Amniotic epithelial cell (primary cell): ENCODE data around the gene TXNRD2.
"Not testable (repeated sequence)": the region's sequence is repeated elsewhere in the genome, so short reads cannot be mapped to it uniquely, and the experiment has no call there.

Source experiments
- DNase-seq: peaks from one replicate; pipeline ENCODE4 v3.0.0-alpha.2; 2010; ENCODE audit warnings: low read depth

Gene TXNRD2

DNA sequence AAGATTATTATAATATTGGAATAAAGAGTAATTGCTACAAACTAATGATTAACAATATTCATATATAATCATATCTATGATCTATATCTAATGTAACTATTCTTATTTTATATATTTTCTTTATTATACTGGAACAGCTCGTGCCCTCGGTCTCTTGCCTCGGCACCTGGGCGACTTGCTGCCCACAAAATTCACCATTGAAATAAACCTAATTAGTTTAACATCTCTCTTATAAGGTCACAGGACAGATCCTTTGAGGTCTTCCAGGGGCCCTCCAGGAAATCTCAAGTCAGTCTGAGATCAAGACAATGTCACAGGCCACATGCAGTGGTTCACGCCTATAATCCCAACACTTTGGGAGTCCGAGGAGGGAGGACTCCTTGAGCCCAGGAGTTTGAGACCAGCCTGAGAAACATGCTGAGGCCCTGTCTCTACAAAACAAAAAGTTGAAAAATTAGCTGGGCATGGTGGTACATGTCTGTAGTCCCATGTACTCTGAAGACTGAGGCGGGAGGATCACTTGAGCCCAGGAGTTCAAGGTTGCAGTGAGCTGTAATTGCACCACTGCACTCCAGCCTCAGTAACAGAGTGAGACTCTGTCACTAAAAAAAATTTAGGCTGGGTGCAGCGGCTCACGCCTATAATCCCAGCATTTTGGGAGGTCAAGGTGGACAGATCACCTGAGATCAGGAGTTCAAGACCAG lies 6.6 kb upstream of the TXNRD2 start:
- DNase-seq, result no peak

DNA sequence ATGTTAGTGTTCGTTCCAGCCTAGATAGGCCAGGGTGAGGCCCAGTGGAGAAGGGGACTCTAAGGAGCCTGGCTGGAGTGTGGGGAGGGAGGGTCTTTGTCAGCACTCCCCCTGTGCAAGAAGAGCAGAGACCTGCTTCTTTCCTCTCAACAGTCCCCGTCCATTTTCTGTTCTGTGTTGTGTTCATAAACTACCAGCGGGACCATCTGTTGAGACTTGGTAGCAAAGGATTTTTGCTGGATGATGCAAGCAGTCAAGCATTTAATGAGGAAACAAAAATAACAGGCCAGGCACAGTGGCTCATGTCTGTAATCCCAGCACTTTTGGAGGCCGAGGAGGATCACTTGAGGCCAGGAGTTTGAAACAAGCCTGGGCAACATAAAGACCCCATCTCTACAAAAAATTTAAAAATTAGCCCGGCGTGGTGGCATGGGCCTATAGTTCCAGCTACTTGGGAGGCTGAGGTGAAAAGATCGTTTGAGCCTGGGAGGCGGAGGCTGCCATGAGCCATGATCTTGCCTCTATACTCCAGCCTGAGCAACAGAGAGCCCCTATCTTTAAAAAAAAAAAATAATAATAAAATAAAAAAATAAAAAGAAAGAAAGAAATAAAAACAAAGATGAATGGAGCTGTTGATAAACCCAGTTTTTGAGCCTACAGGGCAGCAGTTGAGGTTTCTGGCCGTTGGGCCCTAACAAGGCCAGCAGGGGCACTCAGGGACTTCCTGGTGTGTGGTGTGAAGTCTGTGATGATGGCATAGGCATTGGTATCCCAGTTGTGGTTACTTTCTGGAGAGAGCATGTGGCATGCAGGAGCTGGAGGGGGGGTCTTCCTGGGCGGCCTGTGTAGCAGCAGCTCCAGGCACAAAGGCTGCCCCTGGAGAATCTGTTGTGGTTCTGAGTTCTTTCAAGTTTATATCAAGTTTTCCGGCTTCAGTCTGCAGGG lies 1.7 kb upstream of the TXNRD2 start:
- peak; percentile 90 for DNase-seq

DNA sequence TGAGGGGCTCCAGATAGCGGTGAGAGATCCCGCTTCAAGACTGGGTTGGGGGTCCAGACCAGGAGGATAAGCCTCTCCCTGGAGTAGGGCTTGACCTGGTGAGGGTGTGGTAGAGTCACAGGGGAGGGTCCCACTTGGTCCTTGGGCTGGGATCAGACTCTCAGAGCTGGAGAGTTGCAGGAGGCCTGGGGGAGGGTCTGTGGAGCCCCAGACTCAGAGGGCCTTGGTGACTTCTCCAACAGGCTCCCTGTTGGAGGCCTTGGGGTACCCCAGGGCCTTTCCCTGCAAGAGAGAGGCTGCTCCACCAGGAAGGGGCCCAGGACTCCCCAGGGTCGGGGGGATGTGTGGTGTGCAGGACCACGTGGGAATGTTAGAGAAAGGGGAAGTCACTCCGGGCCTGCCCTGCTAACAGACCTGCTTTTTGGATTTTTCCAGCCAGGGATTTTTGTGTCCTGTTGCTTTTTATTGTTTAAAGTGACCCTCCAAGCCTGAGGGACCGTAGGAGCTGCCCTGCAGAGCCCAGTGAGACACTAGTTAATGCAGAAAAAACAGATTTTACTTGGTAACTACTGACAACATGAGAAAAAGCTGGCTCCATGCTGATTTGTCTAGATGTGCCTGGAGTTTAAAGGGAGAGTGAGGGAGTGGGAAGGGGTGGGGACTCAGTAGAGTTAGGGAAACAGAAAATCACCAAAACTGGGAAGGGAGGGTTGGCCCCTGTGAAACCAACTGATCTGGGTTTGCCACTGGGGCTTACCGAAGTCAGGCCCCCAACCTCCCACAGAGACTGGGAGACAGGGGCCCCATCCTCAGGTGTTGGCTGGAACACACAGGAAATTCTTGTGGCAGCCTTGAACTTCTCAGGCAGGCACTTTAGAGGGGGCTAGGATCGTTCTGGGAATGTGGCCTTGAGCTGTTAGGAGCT lies 801 bp upstream of the TXNRD2 start:
- peak; percentile 70 for DNase-seq

DNA sequence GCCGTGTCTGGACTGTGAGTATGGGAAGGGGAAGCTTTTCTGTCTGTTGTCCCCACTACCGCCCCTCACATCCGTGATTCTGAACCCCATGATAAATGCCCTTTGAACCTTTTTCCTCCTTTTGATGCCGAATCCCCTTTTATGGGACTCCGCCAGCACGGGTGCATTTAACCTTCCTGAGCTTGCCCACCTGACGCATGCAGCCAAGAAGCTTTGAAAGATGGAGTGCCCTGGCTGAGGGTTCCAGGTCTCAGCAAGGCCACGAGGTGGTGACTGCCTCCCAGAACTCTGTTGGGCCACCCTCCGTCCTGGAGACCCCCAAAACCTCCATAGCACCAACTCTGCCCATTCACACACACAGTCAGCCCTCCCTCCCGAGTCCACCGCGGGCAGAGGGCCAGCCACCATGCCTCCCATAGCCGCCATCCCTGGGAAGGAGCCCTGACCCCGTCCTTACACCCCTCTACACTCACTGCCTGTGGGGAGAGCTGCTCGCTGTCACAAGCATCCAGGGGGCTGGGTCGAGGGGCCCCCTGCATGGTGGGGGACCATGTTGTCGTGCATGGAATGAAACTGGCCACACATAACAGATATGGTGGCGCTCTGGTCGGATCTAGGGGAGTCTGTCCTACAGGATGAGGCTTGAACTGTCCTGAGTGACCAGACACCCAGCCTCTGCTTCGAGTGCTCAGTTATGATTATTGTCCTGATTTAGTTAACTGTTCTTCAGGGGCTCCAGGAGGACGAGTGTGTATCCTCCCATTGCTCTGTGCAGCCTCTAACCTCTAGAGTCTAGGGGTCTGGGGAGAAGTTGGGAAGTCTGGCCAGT lies 868 bp downstream of the TXNRD2 start:
- no peak for DNase-seq

DNA sequence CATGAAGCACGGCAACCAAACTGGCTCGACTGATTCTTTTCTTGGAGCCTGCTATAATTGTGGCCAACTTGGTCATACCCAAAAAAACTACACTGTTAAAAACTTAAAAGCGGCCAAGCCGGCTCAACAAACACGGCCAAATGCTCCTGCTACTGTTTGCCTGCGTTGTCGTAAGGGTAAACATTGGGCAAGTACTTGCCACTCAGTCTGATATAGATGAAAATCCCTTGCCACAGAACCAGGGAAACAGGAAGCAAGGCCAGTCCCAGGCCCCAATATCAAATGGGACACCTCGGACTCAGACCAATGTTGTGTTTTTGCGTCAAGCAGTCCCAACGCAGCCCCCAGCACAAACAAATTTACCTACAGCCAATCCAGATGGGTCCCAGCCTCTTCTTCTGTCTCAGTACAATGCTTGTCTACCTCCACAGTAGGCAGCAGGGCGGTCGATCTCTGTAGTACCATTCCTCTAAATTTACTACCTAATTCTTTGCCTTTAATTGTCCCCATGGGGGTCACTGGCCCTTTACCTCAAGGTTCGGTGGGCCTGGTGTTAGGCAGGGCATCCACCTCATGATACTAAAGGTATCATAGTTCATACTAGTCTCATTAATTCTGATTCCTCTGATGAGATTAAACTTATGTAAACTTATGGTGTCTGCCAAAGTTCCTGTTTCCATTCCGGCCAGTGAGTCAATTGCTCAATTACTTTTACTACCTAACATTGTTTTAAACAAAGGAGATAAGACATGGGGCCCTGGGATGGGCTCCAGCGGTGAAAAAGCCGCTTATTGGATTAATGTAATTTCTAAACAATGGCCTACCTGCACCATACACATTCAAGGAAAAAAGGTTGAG lies 3.8 kb downstream of the TXNRD2 start:
- DNase-seq, result peak; percentile 50

DNA sequence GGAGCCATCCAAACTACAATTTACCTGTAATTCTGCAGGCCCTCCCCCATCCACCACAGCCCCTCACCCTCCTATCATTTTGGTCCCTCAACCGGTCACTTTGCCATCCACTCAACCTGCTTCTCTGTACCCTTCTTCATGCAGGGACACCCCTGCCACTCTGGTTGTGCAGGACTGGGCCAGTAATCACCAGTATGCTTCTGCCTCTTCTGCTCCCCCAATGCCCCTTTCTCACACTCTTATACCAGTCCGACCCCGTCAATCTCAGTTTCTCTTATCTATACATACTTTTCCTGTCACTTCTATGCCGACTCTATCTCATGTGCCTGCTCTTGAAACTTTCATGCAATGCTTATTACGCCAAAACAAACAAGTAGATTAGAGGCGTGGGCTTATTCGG lies 5.1 kb downstream of the TXNRD2 start:
- DNase-seq, result no peak

DNA sequence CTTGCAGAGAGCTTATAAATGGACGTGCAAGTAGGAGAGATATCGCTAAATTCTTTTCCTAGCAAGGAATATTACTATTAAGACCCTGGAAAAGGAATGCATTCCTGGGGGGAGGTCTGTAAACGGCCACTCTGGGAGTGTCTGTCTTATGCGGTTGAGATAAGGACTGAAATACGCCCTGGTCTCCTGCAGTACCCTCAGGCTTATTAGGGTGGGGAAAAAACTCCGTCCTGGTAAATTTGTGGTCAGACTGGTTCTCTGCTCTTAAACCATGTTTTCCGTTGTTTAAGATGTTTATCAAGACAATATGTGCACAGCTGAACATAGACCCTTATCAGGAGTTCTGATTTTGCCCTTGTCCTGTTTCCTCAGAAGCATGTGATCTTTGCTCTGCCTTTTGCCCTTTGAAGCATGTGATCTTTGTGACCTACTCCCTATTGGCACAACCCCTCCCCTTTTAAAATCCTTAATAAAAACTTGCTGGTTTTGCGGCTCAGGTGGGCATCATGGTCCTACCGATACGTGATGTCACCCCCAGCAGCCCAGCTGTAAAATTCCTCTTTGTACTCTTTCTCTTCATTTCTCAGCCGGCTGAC lies 6.4 kb downstream of the TXNRD2 start:
- DNase-seq, result not testable (repeated sequence)

DNA sequence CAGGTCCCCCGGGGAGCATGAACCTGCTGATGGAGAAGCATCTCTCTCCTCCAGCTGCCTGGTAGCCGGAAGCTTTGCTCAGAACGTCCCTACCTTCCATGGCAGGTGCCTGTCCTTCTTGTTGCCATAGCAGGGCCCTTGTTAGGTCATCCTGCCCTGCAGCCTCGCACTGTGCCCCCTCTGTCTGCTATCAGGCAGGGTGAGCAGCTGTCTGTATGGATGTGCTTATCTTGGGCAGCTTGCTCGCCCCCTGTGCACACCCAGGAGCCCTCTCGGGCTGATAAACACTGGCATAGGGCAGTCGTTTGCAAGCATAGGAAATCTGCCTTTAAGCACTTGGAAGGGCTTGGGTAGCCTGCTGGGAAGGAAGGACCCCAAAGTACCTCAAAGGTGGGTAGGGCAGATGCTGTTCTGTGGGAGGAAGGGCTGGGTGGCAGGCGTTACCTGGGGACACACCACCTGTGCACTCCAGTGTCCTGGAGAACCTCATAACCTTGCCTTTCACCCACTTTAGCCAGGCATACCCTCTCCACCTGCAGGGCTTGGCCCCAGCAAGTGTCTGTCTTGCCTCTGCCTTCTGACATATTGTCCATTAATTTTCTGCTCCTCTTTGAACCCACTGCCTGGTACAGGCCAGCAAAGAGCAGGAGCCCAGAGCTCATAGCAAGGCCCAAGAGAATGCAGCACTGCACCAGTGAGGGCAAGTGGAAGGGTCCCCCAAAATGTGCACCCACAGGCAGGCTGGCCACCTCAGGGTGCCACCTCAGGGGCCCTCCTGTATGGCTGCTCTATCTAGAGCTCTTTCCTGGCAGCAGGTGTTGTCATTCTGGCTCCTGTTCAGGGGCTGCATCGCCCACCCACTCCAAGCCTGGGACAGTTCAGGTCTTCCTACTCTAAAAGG lies 8.0 kb downstream of the TXNRD2 start:
- no peak for DNase-seq

DNA sequence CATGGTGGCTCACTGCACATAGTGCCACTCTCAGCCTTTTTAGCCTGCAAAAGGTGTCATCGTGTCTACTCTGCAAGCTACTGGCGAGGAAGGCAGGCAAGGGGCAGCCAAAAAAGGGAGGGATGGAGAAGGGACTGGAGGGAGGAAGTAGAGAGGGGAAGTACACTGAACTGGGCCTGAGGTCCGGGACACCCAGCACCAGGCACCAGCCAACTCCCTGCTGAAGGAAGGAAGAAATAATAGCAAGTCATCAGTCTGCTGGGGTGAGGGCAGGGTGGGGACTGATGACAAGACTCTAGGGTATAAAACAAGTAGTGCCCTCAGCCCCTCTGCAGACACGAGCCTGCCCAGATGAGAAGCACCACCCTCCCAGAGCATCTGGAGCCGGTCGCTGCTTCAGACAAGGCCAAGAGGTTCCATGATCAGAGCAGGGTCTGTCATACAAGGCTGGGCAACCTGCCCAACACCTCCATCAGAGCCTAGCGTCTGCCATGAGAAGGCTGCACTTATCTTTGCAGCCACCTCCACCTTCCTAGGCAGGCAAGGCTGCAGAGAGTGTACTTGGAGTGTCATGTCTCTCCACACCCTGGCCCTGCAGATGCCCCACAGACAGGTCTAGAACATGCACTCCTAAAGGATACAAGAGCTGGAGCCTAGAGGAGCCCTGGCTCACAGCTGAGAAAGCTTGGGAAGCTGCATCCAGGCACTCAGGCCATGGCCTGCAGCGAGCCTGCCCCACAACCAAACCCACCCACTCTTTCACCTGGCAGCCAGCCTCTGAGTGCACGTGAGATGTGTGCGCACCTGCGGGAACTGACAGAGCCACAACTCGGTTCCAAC lies 9.0 kb downstream of the TXNRD2 start:
- no peak for DNase-seq

DNA sequence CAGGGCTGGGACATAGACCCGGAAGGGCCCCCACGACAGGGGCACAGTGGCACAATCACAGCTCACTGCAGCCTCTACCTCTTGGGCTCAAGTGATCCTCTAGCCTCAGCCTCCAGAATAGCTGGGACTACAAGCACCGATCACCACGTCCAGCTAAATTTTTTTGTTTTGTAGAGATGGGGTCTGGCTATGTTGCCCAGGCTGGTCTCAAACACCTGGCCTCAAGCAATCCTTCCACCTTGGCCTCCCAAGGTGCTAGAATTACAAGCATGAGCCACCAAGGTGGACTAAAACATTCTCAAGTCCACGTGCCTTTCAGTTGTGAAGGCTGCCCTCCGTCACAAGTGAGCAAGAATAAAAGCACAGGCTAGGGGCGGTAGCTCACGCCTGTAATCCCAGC lies 10.1 kb downstream of the TXNRD2 start:
- no peak for DNase-seq

DNA sequence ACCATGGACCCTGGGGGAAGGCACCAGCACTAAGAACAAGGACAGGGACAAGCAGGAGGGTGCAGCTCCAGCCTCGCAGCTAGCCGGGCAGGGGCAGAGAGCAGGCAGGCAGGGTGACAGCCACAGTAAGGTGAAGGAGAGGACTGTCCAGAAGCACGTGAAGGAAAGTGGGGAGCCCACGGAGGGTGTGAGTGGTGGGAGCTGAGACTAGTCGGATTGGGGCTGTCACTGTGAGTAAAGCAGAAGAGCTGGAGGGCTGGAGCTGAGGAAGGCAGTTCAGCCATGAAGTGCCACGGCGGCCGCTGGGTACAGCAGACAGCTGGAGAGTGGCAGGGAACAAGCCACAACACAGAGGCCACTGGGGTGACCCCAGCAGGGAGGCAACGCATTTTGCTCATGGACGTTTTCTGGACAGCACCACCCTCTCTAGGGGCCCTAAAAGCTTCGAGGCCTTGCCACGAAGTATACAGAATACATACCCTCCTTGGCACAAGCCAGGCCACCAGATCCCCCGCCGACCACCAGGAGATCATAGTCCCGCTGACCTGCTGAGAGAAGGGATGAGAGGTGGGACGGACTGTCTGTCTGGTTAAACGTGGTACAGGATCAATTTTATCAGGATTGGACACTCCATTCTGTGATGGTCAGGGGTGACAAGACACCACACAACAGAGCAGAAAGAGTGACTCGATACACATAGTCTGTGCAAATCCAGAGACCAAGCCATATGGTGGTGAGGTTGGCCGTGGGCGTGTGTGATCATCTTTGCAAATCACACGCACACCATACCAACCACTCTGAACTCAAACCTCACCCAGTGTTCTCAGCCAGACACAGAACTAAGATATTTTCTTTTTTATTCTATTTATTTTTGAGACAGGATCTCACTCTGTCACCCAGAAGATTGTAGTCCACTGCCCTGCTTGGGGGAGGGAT lies 10.8 kb downstream of the TXNRD2 start:
- no peak for DNase-seq

DNA sequence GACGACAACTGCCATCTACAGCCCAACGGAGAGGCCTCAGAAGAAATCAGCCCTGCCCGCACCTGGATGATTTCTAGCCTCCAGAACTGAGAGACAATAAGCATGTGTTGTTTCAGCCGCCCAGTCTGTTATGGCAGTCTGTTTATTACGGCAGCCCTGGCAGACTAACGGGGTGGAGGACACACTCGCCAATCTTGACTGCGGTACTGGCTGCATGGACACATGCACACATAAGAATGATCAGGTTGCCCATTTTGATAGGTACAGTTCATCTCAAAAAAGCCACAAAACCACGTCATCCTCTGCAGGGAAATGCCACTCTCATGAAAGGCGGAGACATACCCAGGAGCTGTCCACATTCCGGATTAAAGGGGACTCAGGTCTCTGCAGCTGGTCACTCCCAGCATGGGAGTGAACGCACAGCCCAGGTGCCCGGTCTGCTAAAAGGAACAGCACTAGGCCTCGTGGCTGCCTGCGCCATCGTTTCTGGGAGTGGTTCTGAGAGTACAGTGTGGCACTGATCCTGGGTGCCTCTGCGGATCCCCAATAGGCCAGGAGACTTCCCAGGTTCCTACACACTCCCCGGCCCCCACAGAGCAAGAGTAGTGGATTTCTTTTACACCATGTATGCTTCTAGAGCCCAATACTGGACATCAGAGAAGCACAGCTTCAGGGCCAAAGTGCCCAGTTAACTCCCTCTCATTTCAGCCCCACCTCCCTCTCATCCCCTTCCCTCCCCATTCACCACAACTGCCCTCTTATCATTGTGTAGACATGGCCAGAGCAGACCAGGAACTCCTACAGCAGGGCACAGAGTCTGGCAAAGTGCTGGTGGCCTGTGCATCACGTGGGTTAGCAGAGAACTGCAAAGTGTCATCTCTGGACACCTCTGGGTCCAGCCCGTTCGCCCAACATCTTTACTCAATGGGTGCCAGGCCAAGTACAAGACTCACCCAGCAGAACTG lies 11.8 kb downstream of the TXNRD2 start:
- no peak for DNase-seq

DNA sequence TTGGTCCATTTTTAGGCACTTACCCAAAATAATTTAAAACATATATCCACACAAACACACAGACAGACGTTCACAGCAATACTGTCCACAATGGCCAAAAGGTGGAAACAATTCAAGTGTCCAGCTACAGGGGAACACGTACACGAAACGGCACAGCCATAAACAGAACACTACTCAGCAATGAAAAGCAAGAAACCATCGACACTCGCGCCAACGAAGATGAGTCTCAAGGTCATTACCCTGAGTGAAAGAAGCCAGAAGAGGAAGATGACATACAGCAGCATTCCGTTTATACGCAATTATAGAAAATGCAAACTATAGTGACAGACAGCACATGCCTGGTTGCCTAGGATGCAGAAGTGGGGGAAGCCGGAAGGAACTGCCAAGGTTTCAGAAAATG lies 13.4 kb downstream of the TXNRD2 start:
- DNase-seq, result no peak

DNA sequence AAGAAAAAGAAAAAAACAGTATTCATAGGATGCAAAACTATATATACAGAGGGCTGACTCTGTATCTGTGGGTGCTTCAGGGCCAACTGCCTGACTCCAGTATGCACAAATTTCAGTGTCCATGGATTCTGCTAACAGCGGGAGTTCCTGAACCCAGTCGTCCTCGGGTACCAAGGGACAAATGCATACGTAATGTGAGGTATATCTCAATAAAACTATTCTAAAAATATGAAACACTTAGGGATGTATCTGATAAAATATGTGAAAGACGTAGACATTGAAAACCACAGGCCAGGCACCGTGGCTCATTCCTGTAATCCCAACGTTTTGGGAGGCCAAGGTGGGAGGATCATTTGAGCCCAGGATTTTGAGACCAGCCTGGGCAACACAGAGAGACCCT lies 13.9 kb downstream of the TXNRD2 start:
- DNase-seq, result no peak

DNA sequence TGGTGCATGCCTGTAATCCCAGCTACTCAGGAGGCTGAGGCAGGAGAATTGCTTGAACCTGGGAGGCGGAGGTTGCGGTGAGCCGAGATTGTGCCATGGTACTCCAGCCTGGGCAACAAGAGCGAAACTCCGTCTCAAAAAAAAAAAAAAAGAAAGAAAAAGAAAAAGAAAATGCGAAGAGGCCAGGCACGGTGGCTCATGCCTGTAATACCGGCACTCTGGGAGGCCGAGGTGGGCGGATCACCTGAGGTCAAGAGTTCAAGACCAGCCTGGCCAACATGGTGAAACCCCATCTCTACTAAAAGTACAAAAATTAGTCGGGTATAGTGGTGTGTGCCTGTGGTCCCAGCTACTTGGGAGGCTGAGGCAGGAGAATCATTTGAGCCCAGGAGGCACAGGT lies 15.6 kb downstream of the TXNRD2 start:
- DNase-seq, result not testable (repeated sequence)
